ENCODE results near the gene MATN3. TPM values are rescaled to one million over a fixed set of nuclear protein-coding genes. Genes with fewer than 3 reads are reported as not detected.

MATN3 gene
- total RNA-seq, 3 donors from 2014 or later (not counting 1 experiment from before 2014, with no cell fraction given): not detected

- Histone ChIP-seq H3K27me3 (ENCODE audit: control insufficient read depth, insufficient read depth, low read length) (peaks cover 20% of the 10 kb centered on the region), H3K27ac (ENCODE audit: low read length) (no peak overlapping the region), H3K36me3 (ENCODE audit: control insufficient read depth, insufficient read depth, low read length) (no peaks in the 10 kb centered on the region), H3K4me1 (ENCODE audit: control insufficient read depth, insufficient read depth, low read length) (peaks cover 10% of the 10 kb centered on the region), H3K4me3 (ENCODE audit: low read length) (no peak overlapping the region), H3K9me3 (ENCODE audit: control insufficient read depth, insufficient read depth, low read length) (no peaks in the 10 kb centered on the region)
- Mint-ChIP-seq H3K36me3 (no peaks in the 10 kb centered on the region), H3K9me3 (no peaks in the 10 kb centered on the region), H3K4me1 (peaks cover 7 to 10% of the 10 kb centered on the region in 2 donors), H3K4me3 (peak overlapping the region; percentile 74), H3K27ac (no peak overlapping the region), H3K27me3 (ENCODE audit: low read depth in 2 of 2) (peaks cover 51 to 59% of the 10 kb centered on the region in 2 donors)
- intact Hi-C loops (cut with micrococcal nuclease): no loop called here
- ATAC-seq (no peak), DNase-seq (no peak)
- no peak for TF ChIP-seq CTCF (IDR thresholded peaks at IDR 0.05)
- WGBS (ENCODE audit: insufficient coverage): 91% methylated on average over 14 of the region's 14 CpGs
Measured at GRCh38 chr2:20011276-20012031, 1.0 kb downstream of the MATN3 start.

DNA sequence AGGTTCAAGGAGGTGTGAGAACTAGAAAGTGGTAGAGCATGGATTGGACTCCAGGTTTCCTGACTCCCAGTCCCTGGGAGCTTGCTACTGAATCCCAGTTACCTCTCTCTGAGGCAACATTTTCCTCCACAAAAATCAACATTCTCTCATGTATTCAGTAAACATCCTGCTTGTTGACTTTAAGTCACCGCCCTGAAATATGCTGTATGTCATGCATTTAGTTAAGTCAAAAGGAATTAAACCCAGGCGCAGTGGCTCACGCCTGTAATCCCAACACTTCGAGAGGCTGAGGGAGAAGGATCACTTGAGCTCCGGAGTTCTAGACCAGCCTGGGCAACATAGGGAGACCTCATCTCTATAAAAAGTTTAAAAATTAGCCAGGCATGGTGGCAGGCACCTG is 3.8 kb downstream of the MATN3 start:
- WGBS (ENCODE audit: insufficient coverage): 92% methylated on average over 5 of the region's 5 CpGs
- Histone ChIP-seq H3K4me1 (ENCODE audit: control insufficient read depth, insufficient read depth, low read length) (peaks cover 10% of the 10 kb centered on the region), H3K36me3 (ENCODE audit: control insufficient read depth, insufficient read depth, low read length) (no peaks in the 10 kb centered on the region), H3K4me3 (ENCODE audit: low read length) (no peak overlapping the region), H3K27ac (ENCODE audit: low read length) (no peak overlapping the region), H3K27me3 (ENCODE audit: control insufficient read depth, insufficient read depth, low read length) (peaks cover 19% of the 10 kb centered on the region), H3K9me3 (ENCODE audit: control insufficient read depth, insufficient read depth, low read length) (no peaks in the 10 kb centered on the region)
- H3K27me3 Mint-ChIP-seq (ENCODE audit: low read depth in 2 of 2): peaks cover 44 to 45% of the 10 kb centered on the region in 2 donors
- H3K9me3 Mint-ChIP-seq: no peaks in the 10 kb centered on the region
- H3K4me3 Mint-ChIP-seq: no peak overlapping the region
- H3K36me3 Mint-ChIP-seq: no peaks in the 10 kb centered on the region
- no peak for TF ChIP-seq CTCF (IDR thresholded peaks at IDR 0.05)
- intact Hi-C loops (cut with micrococcal nuclease): no loop called here
- peaks cover 7 to 10% of the 10 kb centered on the region in 2 donors for H3K4me1 Mint-ChIP-seq
- no peak overlapping the region for H3K27ac Mint-ChIP-seq
- ATAC-seq (no peak), DNase-seq (no peak)

DNA sequence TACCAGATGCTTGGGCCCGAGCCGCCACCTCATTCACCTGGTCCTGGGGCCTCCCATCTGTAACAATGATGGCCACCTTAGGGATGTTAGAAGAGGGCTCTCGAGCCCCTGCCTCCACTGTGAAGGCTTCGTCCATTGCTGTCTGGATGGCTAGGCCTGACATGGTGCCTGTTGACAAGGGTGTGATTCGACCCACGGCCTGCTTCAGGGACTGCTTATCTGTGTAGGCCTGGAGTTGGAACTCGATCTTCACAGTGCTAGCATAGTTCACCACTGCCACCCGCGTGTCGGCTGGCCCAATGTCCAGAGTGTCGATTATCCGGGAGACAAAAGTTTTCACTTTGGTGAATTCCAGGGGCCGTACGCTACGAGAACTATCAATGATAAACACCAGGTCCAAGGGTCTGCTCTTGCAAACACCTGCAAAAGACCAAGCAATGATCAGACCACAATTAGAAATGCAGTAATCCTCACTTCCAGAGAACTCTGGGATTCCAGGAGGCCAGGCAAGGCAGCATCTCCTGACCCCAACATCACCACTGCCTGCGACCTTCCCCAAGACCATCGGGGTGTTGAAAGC is 6.5 kb downstream of the MATN3 start:
- no peaks in the 10 kb centered on the region for H3K36me3 ChIP-seq (ENCODE audit: control insufficient read depth, insufficient read depth, low read length)
- H3K27ac ChIP-seq (ENCODE audit: low read length): no peak overlapping the region
- Mint-ChIP-seq H3K27me3 (ENCODE audit: low read depth in 2 of 2) (peaks cover 39 to 43% of the 10 kb centered on the region in 2 donors), H3K9me3 (no peaks in the 10 kb centered on the region), H3K36me3 (no peaks in the 10 kb centered on the region), H3K4me1 (no peaks in the 10 kb centered on the region), H3K4me3 (no peak overlapping the region), H3K27ac (no peak overlapping the region)
- H3K27me3 ChIP-seq (ENCODE audit: control insufficient read depth, insufficient read depth, low read length): no peaks in the 10 kb centered on the region
- no peak for TF ChIP-seq CTCF (IDR thresholded peaks at IDR 0.05)
- no peak overlapping the region for H3K4me3 ChIP-seq (ENCODE audit: low read length)
- WGBS (ENCODE audit: insufficient coverage): 95% methylated on average over 17 of the region's 17 CpGs
- no peak for DNase-seq
- no peak for ATAC-seq
- no peaks in the 10 kb centered on the region for H3K9me3 ChIP-seq (ENCODE audit: control insufficient read depth, insufficient read depth, low read length)
- H3K4me1 ChIP-seq (ENCODE audit: control insufficient read depth, insufficient read depth, low read length): no peaks in the 10 kb centered on the region
- intact Hi-C loops (cut with micrococcal nuclease): no loop called here

Measured in natural killer cell (primary cell).